ENCODE data around the gene PTPA. TPM values are rescaled to one million over a fixed set of nuclear protein-coding genes. Genes with fewer than 3 reads are reported as not detected.

PTPA gene
- total and polyA plus RNA-seq, 8 donors, result 32.7 to 71.4 (median 43.3) TPM

- H3K4me1 ChIP-seq, result no peaks in the 10 kb centered on the region
- ATAC-seq (peak in 2 of 4 donors; percentile 12 to 27), FAIRE-seq (no peak), DNase-seq (no peak)
- H3K36me3 ChIP-seq, result no peaks in the 10 kb centered on the region
- no peak overlapping the region for H3K27ac ChIP-seq
- no peak for TF ChIP-seq CTCF (IDR thresholded peaks at IDR 0.05)
- intact Hi-C loops (cut with DNase I), result no loop called here
- no peaks in the 10 kb centered on the region for H3K27me3 ChIP-seq
- no peak overlapping the region for H3K4me3 ChIP-seq
- 54 to 56% methylated on average over 6 of the region's 6 CpGs for WGBS, 2 donors
- H3K9me3 ChIP-seq, result no peaks in the 10 kb centered on the region
Measured at GRCh38 chr9:129183495-129184218, 72.4 kb downstream of the PTPA start.

DNA sequence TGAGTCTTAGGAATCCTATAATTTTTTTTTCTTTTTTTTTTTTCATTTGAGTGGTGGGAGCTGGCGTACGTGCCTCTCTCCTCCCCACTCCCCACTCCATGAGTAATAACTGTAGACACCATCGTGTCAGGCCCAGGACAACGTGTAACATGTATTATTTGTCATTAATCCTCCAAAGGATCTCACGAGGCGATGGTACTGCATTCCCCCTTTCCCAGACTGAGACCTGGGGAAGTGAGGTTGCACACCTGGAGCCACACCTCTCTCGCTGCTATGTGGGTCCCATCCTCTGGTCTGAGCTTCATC, 73.0 kb downstream of the PTPA start:
- 75% methylated on average over 7 of the region's 7 CpGs for WGBS, 2 donors
- Histone ChIP-seq H3K9me3 (no peaks in the 10 kb centered on the region), H3K36me3 (no peaks in the 10 kb centered on the region), H3K27me3 (no peaks in the 10 kb centered on the region), H3K27ac (no peak overlapping the region), H3K4me1 (no peaks in the 10 kb centered on the region), H3K4me3 (no peak overlapping the region)
- no peak for TF ChIP-seq CTCF (IDR thresholded peaks at IDR 0.05)
- intact Hi-C loops (cut with DNase I), result no loop called here
- FAIRE-seq, result no peak
- DNase-seq, result no peak
- no peak for ATAC-seq

- Histone ChIP-seq H3K9me3 (no peaks in the 10 kb centered on the region), H3K27me3 (no peaks in the 10 kb centered on the region), H3K36me3 (no peaks in the 10 kb centered on the region), H3K4me3 (no peak overlapping the region), H3K27ac (no peak overlapping the region), H3K4me1 (no peaks in the 10 kb centered on the region)
- no peak for ATAC-seq
- 72 to 76% methylated on average over 7 to 9 of the region's 9 CpGs for WGBS, 2 donors
- no peak for DNase-seq
- no peak for FAIRE-seq
- TF ChIP-seq CTCF (IDR thresholded peaks at IDR 0.05), result no peak
- intact Hi-C loops (cut with DNase I), result no loop called here
Measured at GRCh38 chr9:129184596-129185122, 73.4 kb downstream of the PTPA start.

- no peaks in the 10 kb centered on the region for H3K27me3 ChIP-seq
- no peaks in the 10 kb centered on the region for H3K36me3 ChIP-seq
- 89 to 91% methylated on average over 6 of the region's 6 CpGs for WGBS, 2 donors
- intact Hi-C loops (cut with DNase I), result no loop called here
- no peak for DNase-seq
- H3K9me3 ChIP-seq, result no peaks in the 10 kb centered on the region
- no peak overlapping the region for H3K27ac ChIP-seq
- no peak for FAIRE-seq
- H3K4me1 ChIP-seq, result no peaks in the 10 kb centered on the region
- no peak for ATAC-seq
- no peak overlapping the region for H3K4me3 ChIP-seq
- TF ChIP-seq CTCF (IDR thresholded peaks at IDR 0.05), result no peak
Measured at GRCh38 chr9:129185402-129185801, 74.2 kb downstream of the PTPA start.

GRCh38 chr9:129185991-129186390, 74.8 kb downstream of the PTPA start:
- ATAC-seq, result no peak
- intact Hi-C loops (cut with DNase I), result no loop called here

More at GRCh38 chr9:129185991-129186390, 74.8 kb downstream of the PTPA start:
- DNase-seq, result no peak
- Histone ChIP-seq H3K4me3 (no peak overlapping the region), H3K36me3 (no peaks in the 10 kb centered on the region), H3K27me3 (no peaks in the 10 kb centered on the region), H3K9me3 (no peaks in the 10 kb centered on the region), H3K4me1 (no peaks in the 10 kb centered on the region), H3K27ac (no peak overlapping the region)
- no peak for FAIRE-seq
- no peak for TF ChIP-seq CTCF (IDR thresholded peaks at IDR 0.05)
- WGBS, 2 donors, result 81 to 82% methylated on average over 10 of the region's 10 CpGs
